Measurements from ENCODE around the gene MCCD1.

The MCCD1 gene

GRCh38 chr6:31575952-31576685 lies 47.4 kb downstream of the MCCD1 start:
- DNase-seq (ENCODE audit: extremely low read depth, low read depth): no peak
- TF ChIP-seq, protein P1, sequence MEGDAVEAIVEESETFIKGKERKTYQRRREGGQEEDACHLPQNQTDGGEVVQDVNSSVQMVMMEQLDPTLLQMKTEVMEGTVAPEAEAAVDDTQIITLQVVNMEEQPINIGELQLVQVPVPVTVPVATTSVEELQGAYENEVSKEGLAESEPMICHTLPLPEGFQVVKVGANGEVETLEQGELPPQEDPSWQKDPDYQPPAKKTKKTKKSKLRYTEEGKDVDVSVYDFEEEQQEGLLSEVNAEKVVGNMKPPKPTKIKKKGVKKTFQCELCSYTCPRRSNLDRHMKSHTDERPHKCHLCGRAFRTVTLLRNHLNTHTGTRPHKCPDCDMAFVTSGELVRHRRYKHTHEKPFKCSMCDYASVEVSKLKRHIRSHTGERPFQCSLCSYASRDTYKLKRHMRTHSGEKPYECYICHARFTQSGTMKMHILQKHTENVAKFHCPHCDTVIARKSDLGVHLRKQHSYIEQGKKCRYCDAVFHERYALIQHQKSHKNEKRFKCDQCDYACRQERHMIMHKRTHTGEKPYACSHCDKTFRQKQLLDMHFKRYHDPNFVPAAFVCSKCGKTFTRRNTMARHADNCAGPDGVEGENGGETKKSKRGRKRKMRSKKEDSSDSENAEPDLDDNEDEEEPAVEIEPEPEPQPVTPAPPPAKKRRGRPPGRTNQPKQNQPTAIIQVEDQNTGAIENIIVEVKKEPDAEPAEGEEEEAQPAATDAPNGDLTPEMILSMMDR (IDR thresholded peaks at IDR 0.05; ENCODE audit: low read depth, low read length): no peak

DNA sequence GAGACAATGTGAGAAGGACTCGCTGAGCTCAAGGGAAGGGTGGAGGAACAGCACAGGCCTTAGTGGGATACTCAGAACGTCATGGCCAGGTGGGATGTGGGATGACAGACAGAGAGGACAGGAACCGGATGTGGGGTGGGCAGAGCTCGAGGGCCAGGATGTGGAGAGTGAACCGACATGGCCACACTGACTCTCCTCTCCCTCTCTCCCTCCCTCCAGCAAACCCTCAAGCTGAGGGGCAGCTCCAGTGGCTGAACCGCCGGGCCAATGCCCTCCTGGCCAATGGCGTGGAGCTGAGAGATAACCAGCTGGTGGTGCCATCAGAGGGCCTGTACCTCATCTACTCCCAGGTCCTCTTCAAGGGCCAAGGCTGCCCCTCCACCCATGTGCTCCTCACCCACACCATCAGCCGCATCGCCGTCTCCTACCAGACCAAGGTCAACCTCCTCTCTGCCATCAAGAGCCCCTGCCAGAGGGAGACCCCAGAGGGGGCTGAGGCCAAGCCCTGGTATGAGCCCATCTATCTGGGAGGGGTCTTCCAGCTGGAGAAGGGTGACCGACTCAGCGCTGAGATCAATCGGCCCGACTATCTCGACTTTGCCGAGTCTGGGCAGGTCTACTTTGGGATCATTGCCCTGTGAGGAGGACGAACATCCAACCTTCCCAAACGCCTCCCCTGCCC lies 48.3 kb downstream of the MCCD1 start:
- no peak for DNase-seq (ENCODE audit: extremely low read depth, low read depth)
- TF ChIP-seq, protein P1 (IDR thresholded peaks at IDR 0.05; ENCODE audit: low read depth, low read length): no peak

- TF ChIP-seq, protein P1 (IDR thresholded peaks at IDR 0.05; ENCODE audit: low read depth, low read length): no peak
- no peak for DNase-seq (ENCODE audit: extremely low read depth, low read depth)
Measured at GRCh38 chr6:31577579-31577966, 48.8 kb downstream of the MCCD1 start.

DNA sequence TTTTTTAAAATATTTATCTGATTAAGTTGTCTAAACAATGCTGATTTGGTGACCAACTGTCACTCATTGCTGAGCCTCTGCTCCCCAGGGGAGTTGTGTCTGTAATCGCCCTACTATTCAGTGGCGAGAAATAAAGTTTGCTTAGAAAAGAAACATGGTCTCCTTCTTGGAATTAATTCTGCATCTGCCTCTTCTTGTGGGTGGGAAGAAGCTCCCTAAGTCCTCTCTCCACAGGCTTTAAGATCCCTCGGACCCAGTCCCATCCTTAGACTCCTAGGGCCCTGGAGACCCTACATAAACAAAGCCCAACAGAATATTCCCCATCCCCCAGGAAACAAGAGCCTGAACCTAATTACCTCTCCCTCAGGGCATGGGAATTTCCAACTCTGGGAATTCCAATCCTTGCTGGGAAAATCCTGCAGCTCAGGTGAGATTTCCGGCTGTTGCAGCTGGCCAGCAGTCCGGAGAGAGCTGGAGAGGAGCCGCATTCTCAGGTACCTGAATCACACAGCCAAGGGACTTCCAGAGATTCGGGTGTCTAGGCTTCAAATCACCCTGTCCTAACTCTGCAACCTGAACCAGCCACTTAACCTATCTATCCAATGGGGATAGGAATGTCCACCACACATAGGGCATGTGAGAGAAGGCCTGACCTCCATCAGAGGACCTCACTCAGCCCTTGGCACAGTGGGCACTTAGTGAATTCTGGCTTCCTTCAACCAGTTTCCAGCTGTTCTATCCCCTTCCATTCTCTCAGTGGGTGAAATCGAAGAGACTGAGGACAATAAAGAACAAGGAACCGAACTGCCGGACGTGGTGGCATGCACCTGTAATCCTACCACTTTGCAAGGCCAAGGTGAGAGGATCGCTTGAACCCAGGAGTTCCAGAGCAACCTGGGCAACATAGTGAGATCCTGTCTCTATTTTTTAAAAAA lies 49.7 kb downstream of the MCCD1 start:
- TF ChIP-seq, protein P1 (IDR thresholded peaks at IDR 0.05; ENCODE audit: low read depth, low read length): no peak
- DNase-seq (ENCODE audit: extremely low read depth, low read depth): no peak

DNA sequence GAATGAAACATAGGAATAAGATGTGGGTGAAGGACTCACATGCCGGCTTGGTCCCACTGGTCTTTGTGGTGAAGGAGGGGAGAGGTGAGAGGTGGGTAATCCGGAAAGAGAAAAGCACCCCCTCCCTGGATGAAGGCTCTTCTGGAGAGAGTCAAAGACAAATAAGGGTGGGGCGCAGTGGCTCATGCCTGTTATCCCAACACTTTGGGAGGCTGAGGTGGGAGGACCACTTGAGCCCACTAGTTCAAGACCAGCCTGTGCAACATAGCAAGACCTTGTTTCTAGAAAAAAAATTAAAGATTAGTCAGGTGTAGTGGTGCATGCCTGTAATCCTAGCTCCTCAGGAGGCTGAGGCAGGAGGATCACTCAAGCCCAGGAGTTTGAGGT lies 50.4 kb downstream of the MCCD1 start:
- DNase-seq (ENCODE audit: extremely low read depth, low read depth): no peak
- TF ChIP-seq, protein P1 (IDR thresholded peaks at IDR 0.05; ENCODE audit: low read depth, low read length): no peak
